Measurements from ENCODE around the gene BNC2.

BNC2 gene

GRCh38 chr9:16417161-16417560, 453.3 kb downstream of the BNC2 start:
- no peak for TF ChIP-seq CEBPB (IDR thresholded peaks at IDR 0.05)
- TF ChIP-seq ZBTB7A (IDR thresholded peaks at IDR 0.05; ENCODE audit: low read depth): no peak
- no peak for TF ChIP-seq NFIC (IDR thresholded peaks at IDR 0.05)
- TF ChIP-seq MAX (IDR thresholded peaks at IDR 0.05): no peak
- no peak for TF ChIP-seq TCF12 (IDR thresholded peaks at IDR 0.05; ENCODE audit: low read depth)
- no peak for TF ChIP-seq TAF1 (IDR thresholded peaks at IDR 0.05; ENCODE audit: low read depth)
- no peak for TF ChIP-seq CREB1 (IDR thresholded peaks at IDR 0.05; ENCODE audit: low read depth)
- no peak for TF ChIP-seq YY1 (IDR thresholded peaks at IDR 0.05; ENCODE audit: low read depth)
- TF ChIP-seq FOXM1 (IDR thresholded peaks at IDR 0.05; ENCODE audit: borderline replicate concordance, low read depth): no peak
- TF ChIP-seq REST (IDR thresholded peaks at IDR 0.05; ENCODE audit: low read depth): no peak

- TF ChIP-seq TEAD4 (IDR thresholded peaks at IDR 0.05): no peak
- TF ChIP-seq FOXM1 (IDR thresholded peaks at IDR 0.05; ENCODE audit: borderline replicate concordance, low read depth): no peak
- no peak for TF ChIP-seq ZBTB7A (IDR thresholded peaks at IDR 0.05; ENCODE audit: low read depth)
- TF ChIP-seq CREB1 (IDR thresholded peaks at IDR 0.05; ENCODE audit: low read depth): no peak
- TF ChIP-seq REST (IDR thresholded peaks at IDR 0.05; ENCODE audit: low read depth): no peak
- TF ChIP-seq CEBPB (IDR thresholded peaks at IDR 0.05): no peak
- TF ChIP-seq TAF1 (IDR thresholded peaks at IDR 0.05; ENCODE audit: low read depth): no peak
- no peak for TF ChIP-seq EGR1 (IDR thresholded peaks at IDR 0.05)
- TF ChIP-seq MAX (IDR thresholded peaks at IDR 0.05): no peak
- TF ChIP-seq YY1 (IDR thresholded peaks at IDR 0.05; ENCODE audit: low read depth): no peak
These were observed 456.0 kb downstream of the BNC2 start for GRCh38 chr9:16414451-16414850.

GRCh38 chr9:16413509-16414016, 456.9 kb downstream of the BNC2 start:
- no peak for TF ChIP-seq NFIC (IDR thresholded peaks at IDR 0.05)
- TF ChIP-seq TCF12 (IDR thresholded peaks at IDR 0.05; ENCODE audit: low read depth): no peak
- TF ChIP-seq TEAD4 (IDR thresholded peaks at IDR 0.05): no peak
- TF ChIP-seq EP300 (IDR thresholded peaks at IDR 0.05; ENCODE audit: borderline replicate concordance): no peak
- TF ChIP-seq EGR1 (IDR thresholded peaks at IDR 0.05): no peak
- TF ChIP-seq USF1 (IDR thresholded peaks at IDR 0.05): no peak
- TF ChIP-seq ZBTB7A (IDR thresholded peaks at IDR 0.05; ENCODE audit: low read depth): no peak
- no peak for TF ChIP-seq YY1 (IDR thresholded peaks at IDR 0.05; ENCODE audit: low read depth)
- no peak for TF ChIP-seq CREB1 (IDR thresholded peaks at IDR 0.05; ENCODE audit: low read depth)
- no peak for TF ChIP-seq CEBPB (IDR thresholded peaks at IDR 0.05)
- no peak for TF ChIP-seq REST (IDR thresholded peaks at IDR 0.05; ENCODE audit: low read depth)
- TF ChIP-seq RAD21 (IDR thresholded peaks at IDR 0.05; ENCODE audit: low read depth): no peak
- no peak for TF ChIP-seq TAF1 (IDR thresholded peaks at IDR 0.05; ENCODE audit: low read depth)
- no peak for TF ChIP-seq FOXM1 (IDR thresholded peaks at IDR 0.05; ENCODE audit: borderline replicate concordance, low read depth)
- TF ChIP-seq MAX (IDR thresholded peaks at IDR 0.05): no peak

DNA sequence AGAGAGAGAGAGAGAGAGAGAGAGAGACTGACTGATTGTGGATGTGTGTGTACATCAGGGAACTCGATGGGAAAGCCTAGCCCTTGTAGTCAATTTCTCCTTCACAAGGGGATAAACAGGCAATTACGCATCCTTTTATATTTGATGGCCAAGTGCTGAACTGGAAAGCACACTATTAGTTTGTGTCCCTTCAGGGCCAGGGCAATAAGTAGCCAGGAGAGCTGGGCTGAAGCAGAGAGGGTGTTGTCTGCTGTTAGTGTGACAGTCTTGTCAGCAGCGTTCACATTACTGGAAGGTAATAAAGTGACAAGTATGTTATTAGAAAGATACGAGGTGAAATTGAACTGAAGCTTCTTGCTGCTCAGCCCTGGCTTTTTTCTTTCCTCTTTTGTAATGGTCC, 457.7 kb downstream of the BNC2 start:
- TF ChIP-seq EP300 (IDR thresholded peaks at IDR 0.05; ENCODE audit: borderline replicate concordance) (no peak), YY1 (IDR thresholded peaks at IDR 0.05; ENCODE audit: low read depth) (no peak), USF1 (IDR thresholded peaks at IDR 0.05) (no peak), EGR1 (IDR thresholded peaks at IDR 0.05) (no peak), ZBTB7A (IDR thresholded peaks at IDR 0.05; ENCODE audit: low read depth) (no peak), REST (IDR thresholded peaks at IDR 0.05; ENCODE audit: low read depth) (no peak), CREB1 (IDR thresholded peaks at IDR 0.05; ENCODE audit: low read depth) (no peak), CEBPB (IDR thresholded peaks at IDR 0.05) (no peak), MAX (IDR thresholded peaks at IDR 0.05) (no peak), NFIC (IDR thresholded peaks at IDR 0.05) (no peak), RAD21 (IDR thresholded peaks at IDR 0.05; ENCODE audit: low read depth) (no peak), TAF1 (IDR thresholded peaks at IDR 0.05; ENCODE audit: low read depth) (no peak), FOXM1 (IDR thresholded peaks at IDR 0.05; ENCODE audit: borderline replicate concordance, low read depth) (no peak), TCF12 (IDR thresholded peaks at IDR 0.05; ENCODE audit: low read depth) (no peak), TEAD4 (IDR thresholded peaks at IDR 0.05) (no peak)

All from Ishikawa (cell line).